ENCODE results near the gene NRXN3. TPM values are rescaled to one million over a fixed set of nuclear protein-coding genes. Genes with fewer than 3 reads are reported as not detected.

The NRXN3 gene
- total and polyA plus RNA-seq, 11 donors, result 0.19 to 2.2 (median 1.1) TPM

DNA sequence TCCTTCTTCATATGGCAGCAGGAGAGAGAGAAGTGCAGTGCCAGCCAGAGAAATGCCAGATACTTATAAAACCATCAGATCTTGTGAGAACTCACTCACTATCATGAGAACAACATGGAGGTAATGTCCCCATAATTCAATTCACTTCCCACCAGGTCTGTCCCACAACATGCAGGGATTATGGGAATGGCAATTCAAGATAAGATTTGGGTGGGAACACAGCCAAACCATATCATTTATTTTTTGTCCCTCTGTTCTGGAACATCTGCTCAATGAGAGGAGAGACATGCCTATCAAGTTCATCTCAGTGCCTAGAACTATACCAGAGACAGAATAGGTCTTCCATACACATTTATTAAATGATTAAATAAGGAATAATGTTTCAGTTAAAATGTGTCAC, 543.5 kb downstream of the NRXN3 start:
- no peak for DNase-seq
- Histone ChIP-seq H3K27me3 (no peaks in the 10 kb centered on the region), H3K36me3 (no peaks in the 10 kb centered on the region), H3K4me1 (no peaks in the 10 kb centered on the region), H3K9me3 (no peaks in the 10 kb centered on the region), H3K27ac (no peak overlapping the region), H3K4me3 (no peak overlapping the region)
- no peak for ATAC-seq
- intact Hi-C loops (cut with DNase I), result no loop called here
- TF ChIP-seq, protein P1, sequence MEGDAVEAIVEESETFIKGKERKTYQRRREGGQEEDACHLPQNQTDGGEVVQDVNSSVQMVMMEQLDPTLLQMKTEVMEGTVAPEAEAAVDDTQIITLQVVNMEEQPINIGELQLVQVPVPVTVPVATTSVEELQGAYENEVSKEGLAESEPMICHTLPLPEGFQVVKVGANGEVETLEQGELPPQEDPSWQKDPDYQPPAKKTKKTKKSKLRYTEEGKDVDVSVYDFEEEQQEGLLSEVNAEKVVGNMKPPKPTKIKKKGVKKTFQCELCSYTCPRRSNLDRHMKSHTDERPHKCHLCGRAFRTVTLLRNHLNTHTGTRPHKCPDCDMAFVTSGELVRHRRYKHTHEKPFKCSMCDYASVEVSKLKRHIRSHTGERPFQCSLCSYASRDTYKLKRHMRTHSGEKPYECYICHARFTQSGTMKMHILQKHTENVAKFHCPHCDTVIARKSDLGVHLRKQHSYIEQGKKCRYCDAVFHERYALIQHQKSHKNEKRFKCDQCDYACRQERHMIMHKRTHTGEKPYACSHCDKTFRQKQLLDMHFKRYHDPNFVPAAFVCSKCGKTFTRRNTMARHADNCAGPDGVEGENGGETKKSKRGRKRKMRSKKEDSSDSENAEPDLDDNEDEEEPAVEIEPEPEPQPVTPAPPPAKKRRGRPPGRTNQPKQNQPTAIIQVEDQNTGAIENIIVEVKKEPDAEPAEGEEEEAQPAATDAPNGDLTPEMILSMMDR (IDR thresholded peaks at IDR 0.05), result no peak
- TF ChIP-seq POLR2A (IDR thresholded peaks at IDR 0.05), result no peak

DNA sequence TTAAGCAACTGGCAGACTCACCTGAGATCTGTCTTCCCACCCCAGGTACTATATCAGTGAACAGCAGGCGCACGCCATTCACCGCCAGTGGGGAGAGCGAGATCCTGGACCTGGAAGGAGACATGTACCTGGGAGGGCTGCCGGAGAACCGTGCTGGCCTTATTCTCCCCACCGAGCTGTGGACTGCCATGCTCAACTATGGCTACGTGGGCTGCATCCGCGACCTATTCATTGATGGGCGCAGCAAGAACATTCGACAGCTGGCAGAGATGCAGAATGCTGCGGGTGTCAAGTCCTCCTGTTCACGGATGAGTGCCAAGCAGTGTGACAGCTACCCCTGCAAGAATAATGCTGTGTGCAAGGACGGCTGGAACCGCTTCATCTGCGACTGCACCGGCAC, 544.5 kb downstream of the NRXN3 start:
- TF ChIP-seq, protein P1 (IDR thresholded peaks at IDR 0.05), result no peak
- TF ChIP-seq POLR2A (IDR thresholded peaks at IDR 0.05), result no peak
- Histone ChIP-seq H3K27me3 (no peaks in the 10 kb centered on the region), H3K4me1 (no peaks in the 10 kb centered on the region), H3K4me3 (no peak overlapping the region), H3K27ac (no peak overlapping the region), H3K36me3 (no peaks in the 10 kb centered on the region), H3K9me3 (no peaks in the 10 kb centered on the region)
- intact Hi-C loops (cut with DNase I), result no loop called here
- DNase-seq, result no peak
- 87 to 91% (median 89%) methylated on average over 15 to 18 of the region's 18 CpGs for WGBS, 4 donors
- ATAC-seq, result no peak

DNA sequence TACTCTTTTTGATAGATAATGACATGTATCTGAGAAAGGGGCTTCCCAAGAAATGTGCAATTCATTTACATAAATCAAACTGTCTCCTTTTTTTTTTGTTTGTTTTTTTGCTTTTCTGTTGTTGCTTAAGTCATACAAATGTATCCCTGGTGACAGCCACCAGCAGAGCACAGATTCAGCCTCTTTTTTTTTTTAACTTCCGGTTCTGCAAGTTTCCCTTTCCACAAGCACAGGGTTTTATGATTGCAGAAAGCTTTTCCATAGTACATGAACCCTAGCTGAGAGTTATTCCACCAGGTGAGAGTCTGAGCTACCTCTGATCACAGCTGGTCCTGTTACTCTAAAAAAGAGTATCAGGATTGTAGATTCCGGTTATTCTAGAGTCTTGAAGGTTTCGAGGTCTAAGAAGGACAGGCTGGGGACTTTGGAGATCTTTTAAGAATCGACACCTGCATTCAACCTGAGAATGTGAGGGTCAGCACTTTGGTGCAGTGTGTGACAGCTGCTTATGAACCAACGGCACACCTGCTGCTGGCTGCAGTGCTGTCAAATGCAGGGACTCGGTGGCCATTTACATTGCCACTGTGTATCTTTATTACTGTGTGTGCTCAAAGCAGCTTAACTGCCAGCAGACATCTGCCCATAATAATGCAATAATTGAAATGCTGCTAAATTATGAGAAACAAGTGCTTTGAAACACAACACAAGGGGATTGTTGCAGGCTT, 551.7 kb downstream of the NRXN3 start:
- Histone ChIP-seq H3K9me3 (no peaks in the 10 kb centered on the region), H3K4me1 (no peaks in the 10 kb centered on the region), H3K27ac (no peak overlapping the region), H3K27me3 (peaks cover 0 to 3% (median 0%) of the 10 kb centered on the region in 9 donors), H3K36me3 (no peaks in the 10 kb centered on the region), H3K4me3 (no peak overlapping the region)
- DNase-seq (no peak), ATAC-seq (no peak)
- intact Hi-C loops (cut with DNase I), result no loop called here
- WGBS, 4 donors, result 67 to 78% (median 73%) methylated on average over 6 of the region's 6 CpGs
- TF ChIP-seq POLR2A (IDR thresholded peaks at IDR 0.05), result no peak
- TF ChIP-seq, protein P1 (IDR thresholded peaks at IDR 0.05), result no peak

DNA sequence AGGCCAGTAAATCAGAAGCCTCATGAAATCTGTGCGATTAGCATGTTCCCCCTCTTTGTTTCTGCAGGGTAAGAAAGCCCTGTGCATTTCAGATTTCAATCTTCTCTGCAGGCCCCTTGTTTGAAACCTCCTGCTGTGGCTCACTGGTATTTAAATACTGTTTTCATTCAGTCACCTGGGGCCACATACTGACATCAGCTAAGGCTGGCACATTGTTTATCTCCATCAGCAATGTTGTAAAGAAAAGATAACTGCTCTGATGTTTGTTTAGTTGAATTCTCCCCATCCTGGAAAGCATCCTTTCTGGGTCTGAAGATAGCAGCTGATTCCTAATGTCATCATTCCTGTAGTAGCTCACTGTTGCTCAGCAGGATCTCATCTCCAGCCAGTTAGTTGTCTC, 554.9 kb downstream of the NRXN3 start:
- WGBS, 4 donors, result 31 to 56% (median 37%) methylated on average over 1 of the region's 1 CpG
- intact Hi-C loops (cut with DNase I), result no loop called here
- H3K4me1 ChIP-seq, result no peaks in the 10 kb centered on the region

More for the DNA sequence above, 554.9 kb downstream of the NRXN3 start:
- H3K27me3 ChIP-seq, result peaks cover 0 to 3% (median 0%) of the 10 kb centered on the region in 9 donors
- H3K9me3 ChIP-seq, result no peaks in the 10 kb centered on the region
- no peak for TF ChIP-seq POLR2A (IDR thresholded peaks at IDR 0.05)
- TF ChIP-seq, protein P1 (IDR thresholded peaks at IDR 0.05), result no peak
- H3K36me3 ChIP-seq, result no peaks in the 10 kb centered on the region
- H3K27ac ChIP-seq, result no peak overlapping the region
- no peak for DNase-seq
- no peak overlapping the region for H3K4me3 ChIP-seq
- no peak for ATAC-seq

All from heart left ventricle (tissue), 16 donors.